Mucosa of descending colon (tissue), 3 donors: ENCODE measurements around the gene NCOA5. TPM values are rescaled to one million over a fixed set of nuclear protein-coding genes. Genes with fewer than 3 reads are reported as not detected.

Experiments used
- ATAC-seq: fragments of 200-7000 bp; cut with Tn5 transposase; one replicate; pipeline ENCODE4 v1.9.1; 2020; ENCODE audit warnings: mild to moderate bottlenecking, moderate library complexity
- DNase-seq, 3 donors: peaks; one replicate each; pipeline ENCODE4 v3.0.0-alpha.2; 2020
- H3K36me3 ChIP-seq: fragments of 200-600 bp; one replicate; pipeline ENCODE4 v1.8.0; 2021; ENCODE audit warnings: low read depth, mild to moderate bottlenecking
- H3K4me1 ChIP-seq: fragments of 200-600 bp; one replicate; pipeline ENCODE4 v1.8.0; 2021; ENCODE audit warnings: low read depth, mild to moderate bottlenecking
- H3K4me3 ChIP-seq: fragments of 200-600 bp; one replicate; pipeline ENCODE4 v1.8.0; 2021; ENCODE audit warnings: mild to moderate bottlenecking
- H3K9me3 ChIP-seq: fragments of 200-600 bp; one replicate; pipeline ENCODE4 v1.8.0; 2021; ENCODE audit warnings: mild to moderate bottlenecking
- intact Hi-C, 2 donors: fragments of 100-400 bp; cut with DNase I in 1 of 2; cut with micrococcal nuclease in 1 of 2; formaldehyde crosslinking; loops; one replicate each; pipeline versions ENCODE4 v1.11.0 to v1.11.1; 2022; cut with DNase I, micrococcal nuclease
- total RNA-seq, 3 donors: library from RNA; stranded (reverse); fragmentation: NEBNext Ultra II Directional in 2 of 3; extraction: Animal tissue kit (Norgen Biotek cat#: 25700) in 2 of 3; gene quantifications; one replicate each; pipeline versions ENCODE4 v1.2.1 to v1.2.4, GENCODE V29; 2021 to 2023
- TF ChIP-seq, protein P1 (sequence below): fragments of 200-600 bp; IDR thresholded peaks from one replicate; pipeline ENCODE4 v1.8.0; 2022; ENCODE audit warnings: antibody characterized with exemption, mild to moderate bottlenecking
- donor health status: DM: no; HTN: no; CAD: no; lungs with moderate emphysema.
- donor health status: DM: no; HTN: no; CAD: no.
- donor health status: DM: no; HTN: yes; CAD: no.

Gene NCOA5
- total RNA-seq, 3 donors from 2014 or later = 23.7 to 36.6 (median 24.2) TPM

DNA sequence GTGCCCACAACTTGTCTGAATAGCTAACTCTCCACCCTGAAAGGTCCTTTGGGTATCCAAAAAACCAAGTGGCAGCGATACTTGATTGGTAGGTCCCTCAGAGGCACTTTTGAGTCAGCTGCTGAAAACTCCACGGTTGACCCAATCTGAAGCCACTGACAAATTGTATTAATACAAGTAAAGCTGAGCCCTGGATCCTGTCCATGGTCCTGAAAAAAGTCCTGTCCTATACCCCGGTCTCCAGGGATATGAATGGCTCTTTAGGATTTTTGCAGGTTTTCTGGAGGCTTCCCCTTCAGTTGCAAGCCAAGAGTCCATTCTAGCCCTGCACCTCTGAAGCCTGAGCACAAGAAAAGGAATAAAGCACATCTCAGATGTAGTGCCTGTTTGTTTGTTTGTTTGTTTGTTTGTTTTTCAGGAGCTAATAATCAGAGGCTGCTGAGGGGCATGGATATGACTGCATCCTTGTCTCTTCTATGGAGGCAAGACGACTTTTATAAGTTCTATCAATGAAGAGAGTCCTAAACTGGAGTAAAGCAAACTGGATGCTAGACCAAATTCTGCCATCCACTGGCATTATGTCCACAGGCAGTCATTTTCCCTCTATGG, 62.4 kb downstream of the NCOA5 start:
- intact Hi-C loops = loop anchor here (10.0 kb wide), 1 partner anchor 147 kb away; no protein-coding TSS in a partner anchor
- Histone ChIP-seq H3K4me1 (peaks cover 4% of the 10 kb centered on the region), H3K4me3 (no peak overlapping the region), H3K9me3 (no peaks in the 10 kb centered on the region), H3K36me3 (no peaks in the 10 kb centered on the region)
- ATAC-seq = no peak
- peak in 1 of 3 donors; percentile 69 for DNase-seq
- TF ChIP-seq, protein P1, sequence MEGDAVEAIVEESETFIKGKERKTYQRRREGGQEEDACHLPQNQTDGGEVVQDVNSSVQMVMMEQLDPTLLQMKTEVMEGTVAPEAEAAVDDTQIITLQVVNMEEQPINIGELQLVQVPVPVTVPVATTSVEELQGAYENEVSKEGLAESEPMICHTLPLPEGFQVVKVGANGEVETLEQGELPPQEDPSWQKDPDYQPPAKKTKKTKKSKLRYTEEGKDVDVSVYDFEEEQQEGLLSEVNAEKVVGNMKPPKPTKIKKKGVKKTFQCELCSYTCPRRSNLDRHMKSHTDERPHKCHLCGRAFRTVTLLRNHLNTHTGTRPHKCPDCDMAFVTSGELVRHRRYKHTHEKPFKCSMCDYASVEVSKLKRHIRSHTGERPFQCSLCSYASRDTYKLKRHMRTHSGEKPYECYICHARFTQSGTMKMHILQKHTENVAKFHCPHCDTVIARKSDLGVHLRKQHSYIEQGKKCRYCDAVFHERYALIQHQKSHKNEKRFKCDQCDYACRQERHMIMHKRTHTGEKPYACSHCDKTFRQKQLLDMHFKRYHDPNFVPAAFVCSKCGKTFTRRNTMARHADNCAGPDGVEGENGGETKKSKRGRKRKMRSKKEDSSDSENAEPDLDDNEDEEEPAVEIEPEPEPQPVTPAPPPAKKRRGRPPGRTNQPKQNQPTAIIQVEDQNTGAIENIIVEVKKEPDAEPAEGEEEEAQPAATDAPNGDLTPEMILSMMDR = no peak

DNA sequence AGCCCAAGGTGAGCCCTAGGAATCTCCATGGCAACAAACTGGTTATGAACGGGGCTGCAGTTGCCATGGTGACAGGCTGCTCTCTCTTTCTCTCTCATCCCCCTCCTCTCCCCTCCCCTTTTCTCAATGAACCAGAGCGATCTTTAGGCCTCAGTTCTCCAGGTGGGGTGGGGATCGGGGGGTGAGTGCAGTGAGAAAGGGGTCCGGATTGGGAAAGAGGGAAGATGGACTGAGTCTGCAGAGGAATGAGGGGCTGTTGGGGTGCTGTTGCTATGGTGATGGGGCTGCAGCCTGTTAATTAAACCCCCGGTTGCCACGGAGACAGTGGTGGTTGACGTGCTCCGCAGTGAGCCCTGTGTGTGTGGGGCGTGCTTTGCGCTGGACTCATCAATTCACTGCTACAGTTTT, 64.4 kb downstream of the NCOA5 start:
- DNase-seq = no peak
- no peak for ATAC-seq
- Histone ChIP-seq H3K36me3 (no peaks in the 10 kb centered on the region), H3K4me3 (no peak overlapping the region), H3K4me1 (peaks cover 12% of the 10 kb centered on the region), H3K9me3 (no peaks in the 10 kb centered on the region)
- intact Hi-C loops = loop anchor here (10.0 kb wide), 1 partner anchor 149 kb away; no protein-coding TSS in a partner anchor
- TF ChIP-seq, protein P1 = no peak

DNA sequence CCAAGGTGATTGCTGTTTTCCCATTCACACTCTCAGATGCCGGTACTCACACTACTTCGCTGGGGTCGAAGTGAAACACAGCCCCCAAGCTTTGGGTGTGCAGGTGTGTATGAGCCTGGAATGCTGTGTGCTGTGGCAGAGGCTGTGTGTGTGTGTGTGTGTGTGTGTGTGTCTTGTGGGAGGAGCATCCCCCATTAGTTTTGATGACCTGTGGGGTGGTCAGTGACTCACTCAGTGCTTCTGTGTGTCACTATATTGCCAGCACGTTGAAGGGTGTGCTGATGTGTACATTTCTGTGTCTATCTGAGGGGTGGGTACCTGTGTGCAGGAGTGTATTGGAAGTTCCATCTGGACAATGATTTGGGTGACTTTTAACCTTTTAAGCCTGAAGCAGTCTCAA, 65.8 kb downstream of the NCOA5 start:
- intact Hi-C loops = loop anchor here (10.0 kb wide), 1 partner anchor 151 kb away; no protein-coding TSS in a partner anchor
- Histone ChIP-seq H3K36me3 (no peaks in the 10 kb centered on the region), H3K9me3 (no peaks in the 10 kb centered on the region), H3K4me1 (peaks cover 12% of the 10 kb centered on the region), H3K4me3 (no peak overlapping the region)
- no peak for DNase-seq
- ATAC-seq = no peak
- TF ChIP-seq, protein P1 = no peak

DNA sequence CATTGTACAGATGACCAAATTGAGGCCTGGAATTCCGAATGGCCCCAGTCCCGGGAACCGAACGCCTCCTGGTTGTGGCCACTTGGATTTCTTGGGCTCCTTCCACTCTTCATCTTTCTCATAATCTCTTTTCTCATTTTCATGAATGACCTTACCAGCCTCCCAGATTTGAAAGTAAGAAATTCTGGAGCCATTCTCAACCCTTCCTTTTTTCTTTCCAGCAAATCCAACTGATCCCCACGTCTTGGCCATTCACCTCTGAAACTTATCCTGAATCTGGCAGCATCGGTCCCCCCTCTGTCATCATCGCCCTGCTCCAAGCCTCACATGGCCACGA, 66.6 kb downstream of the NCOA5 start:
- peaks cover 12% of the 10 kb centered on the region for H3K4me1 ChIP-seq
- TF ChIP-seq, protein P1 = no peak
- H3K36me3 ChIP-seq = no peaks in the 10 kb centered on the region
- ATAC-seq (no peak), DNase-seq (no peak)
- H3K4me3 ChIP-seq = no peak overlapping the region
- H3K9me3 ChIP-seq = no peaks in the 10 kb centered on the region
- intact Hi-C loops = loop anchor here (10.0 kb wide), 1 partner anchor 152 kb away; no protein-coding TSS in a partner anchor

DNA sequence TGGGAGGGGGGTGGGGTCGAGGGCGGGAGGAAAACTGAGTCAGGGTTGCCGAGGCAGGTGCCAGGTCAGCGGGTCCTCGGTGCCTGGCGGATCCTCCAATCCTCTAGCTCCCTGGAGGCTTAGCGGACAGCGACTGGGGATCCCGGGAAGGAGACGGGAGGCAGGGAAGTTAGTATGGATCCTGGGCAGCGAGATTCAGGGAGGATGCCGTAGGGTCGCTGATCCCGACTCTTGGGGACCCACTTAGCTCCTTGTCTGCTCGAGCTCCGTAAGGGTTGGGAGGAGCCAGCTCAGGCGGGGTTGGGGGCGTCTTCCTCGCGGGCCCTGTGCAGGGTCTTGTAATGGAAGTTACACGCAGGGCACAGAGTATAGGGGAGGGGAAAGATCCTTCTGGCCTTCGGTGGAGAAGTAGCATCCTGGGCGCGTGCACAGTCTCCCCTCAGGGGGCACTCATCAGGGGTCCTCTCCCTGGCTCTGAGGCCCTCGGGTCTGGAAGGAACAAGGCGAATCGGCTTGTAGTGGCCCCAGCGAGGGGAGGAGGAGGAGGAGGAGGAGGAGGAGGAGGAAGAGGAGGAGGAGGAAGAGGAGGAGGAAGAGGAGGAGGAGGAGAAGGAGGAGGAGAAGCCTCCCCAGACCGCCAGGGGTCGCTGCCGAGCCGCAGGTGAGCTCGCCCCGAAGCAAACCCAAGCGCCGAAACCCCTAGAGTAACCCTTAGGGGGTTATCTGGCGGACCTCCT, 67.2 kb downstream of the NCOA5 start:
- DNase-seq (peak; percentile 71 to 76 (median 75)), ATAC-seq (peak; percentile 74)
- intact Hi-C loops = loop anchor here (10.0 kb wide), 1 partner anchor 152 kb away; no protein-coding TSS in a partner anchor
- Histone ChIP-seq H3K4me3 (no peak overlapping the region), H3K36me3 (no peaks in the 10 kb centered on the region), H3K4me1 (peaks cover 12% of the 10 kb centered on the region), H3K9me3 (no peaks in the 10 kb centered on the region)
- TF ChIP-seq, protein P1 = peak; percentile 57
